ENCODE data around the gene TBC1D25. TPM values are rescaled to one million over a fixed set of nuclear protein-coding genes. Genes with fewer than 3 reads are reported as not detected.

TBC1D25 gene
- total and polyA plus RNA-seq, 2 of the 4 experiments (the other 2 are of a cell fraction) = 11.3 to 15.9 TPM

GRCh38 chrX:48560681-48561080 lies 21.2 kb downstream of the TBC1D25 start:
- Histone ChIP-seq H3K18ac (ENCODE audit: low read depth, low read length) (no peak overlapping the region), H3K27me3 (ENCODE audit: control insufficient read depth, insufficient read depth, low read length) (no peaks in the 10 kb centered on the region), H3K9me3 (ENCODE audit: control insufficient read depth, insufficient read depth, low read length) (no peaks in the 10 kb centered on the region), H2AK9ac (replicated peaks; ENCODE audit: low read depth, low read length, poor library complexity) (no peak overlapping the region), H3K9me1 (ENCODE audit: insufficient read depth, low read length) (peaks cover 6% of the 10 kb centered on the region; the same call in 1 of the 2 replicates), H2BK5ac (ENCODE audit: low read depth, low read length, poor library complexity, severe bottlenecking) (no peak overlapping the region), H3K79me1 (ENCODE audit: low read depth in 1 of 2, low read length in 2 of 2) (peaks cover 0 to 5% of the 10 kb centered on the region in 2 experiments; a peak in 2 of 4 replicates), H3K4me1 (ENCODE audit: control insufficient read depth, insufficient read depth, low read length) (no peaks in the 10 kb centered on the region; the same call in 1 of the 2 replicates), H4K20me1 (ENCODE audit: insufficient read depth, low read length) (no peaks in the 10 kb centered on the region), H3K56ac (ENCODE audit: extremely low read depth, insufficient read depth, low read length) (no peak overlapping the region), H2BK120ac (ENCODE audit: low read depth, low read length) (no peak overlapping the region), H3K4me3 (ENCODE audit: insufficient read depth, low read depth, low read length) (no peak overlapping the region), H4K5ac (ENCODE audit: low read depth, low read length) (no peak overlapping the region), H3K14ac (replicated peaks; ENCODE audit: low read depth, low read length) (no peak overlapping the region), H3K23ac (ENCODE audit: low read depth, low read length) (no peak overlapping the region), H2AK5ac (ENCODE audit: low read depth, low read length) (no peak overlapping the region), H3K9ac (ENCODE audit: low read depth, low read length) (no peak overlapping the region), H2AFZ (replicated peaks; ENCODE audit: low read length, poor library complexity) (no peak overlapping the region), H3K4me2 (ENCODE audit: low read depth, low read length) (no peak overlapping the region), H4K91ac (ENCODE audit: insufficient read depth, low read depth, low read length) (no peak overlapping the region), H2BK15ac (ENCODE audit: low read depth, low read length) (no peak overlapping the region), H3K27ac (ENCODE audit: insufficient read depth, low read length) (no peak overlapping the region), H3K36me3 (ENCODE audit: control insufficient read depth, insufficient read depth, low read length) (peaks cover 25% of the 10 kb centered on the region), H3K4ac (ENCODE audit: low read depth, low read length) (no peak overlapping the region), H2BK20ac (ENCODE audit: low read depth, low read length) (no peak overlapping the region), H4K8ac (ENCODE audit: low read depth in 2 of 2, low read length in 2 of 2) (no peak overlapping the region)
- ChIA-PET CTCF (no interaction called here), POLR2A (ENCODE audit: unreplicated experiment) (no interaction called here)
- ATAC-seq (ENCODE audit: low read depth) (no peak), DNase-seq (no peak)
- BruUV-seq (replicated peaks) = no TSS peak
- intact Hi-C loops (cut with micrococcal nuclease) = no loop called here
- no peak for TF ChIP-seq FOS (IDR thresholded peaks at IDR 0.05; ENCODE audit: low read depth, low read length)
- TF ChIP-seq RFX5 (IDR thresholded peaks at IDR 0.05; ENCODE audit: low read depth, low read length) = no peak
- no peak for TF ChIP-seq SMC3 (IDR thresholded peaks at IDR 0.05; ENCODE audit: low read depth, low read length)
- no peak for TF ChIP-seq BHLHE40 (IDR thresholded peaks at IDR 0.05; ENCODE audit: low read depth, low read length)
- no peak for TF ChIP-seq RAD21 (IDR thresholded peaks at IDR 0.05; ENCODE audit: low read length)
- TF ChIP-seq MXI1 (IDR thresholded peaks at IDR 0.05; ENCODE audit: borderline replicate concordance, low read depth, low read length) = no peak
- no peak for TF ChIP-seq CHD1 (IDR thresholded peaks at IDR 0.05; ENCODE audit: low read depth, low read length)
- no peak for TF ChIP-seq USF2 (IDR thresholded peaks at IDR 0.05; ENCODE audit: low read depth, low read length)
- no peak for TF ChIP-seq MAFK (IDR thresholded peaks at IDR 0.05; ENCODE audit: low read depth, low read length)
- TF ChIP-seq RCOR1 (IDR thresholded peaks at IDR 0.05; ENCODE audit: insufficient replicate concordance, low read length) = no peak
- no peak for TF ChIP-seq CEBPB (IDR thresholded peaks at IDR 0.05; ENCODE audit: low read depth, low read length)
- TF ChIP-seq ELK1 (IDR thresholded peaks at IDR 0.05; ENCODE audit: borderline replicate concordance, low read depth, low read length) = no peak
- TF ChIP-seq MAZ (IDR thresholded peaks at IDR 0.05; ENCODE audit: borderline replicate concordance, low read depth, low read length) = no peak
- TF ChIP-seq NFE2L2 (IDR thresholded peaks at IDR 0.05; ENCODE audit: low read depth, low read length) = no peak
- no peak for TF ChIP-seq CTCF (conservative IDR thresholded peaks at IDR 0.05; ENCODE audit: low read depth, low read length)
- TF ChIP-seq POLR2A (IDR thresholded peaks at IDR 0.05; ENCODE audit: low read depth, low read length) = no peak
- 100% methylated on average over 1 of the region's 12 CpGs; no CpG with 5 or more reads in 1 of the 2 experiments for WGBS, 2 experiments (ENCODE audit: extremely low coverage in 2 of 2, insufficient read length in 1 of 2)
- in situ Hi-C loops (cut with MboI; ENCODE audit: low sequenced_read_pairs) = no loop called here
- dilution Hi-C loops (cut with HindIII; ENCODE audit: low sequenced_read_pairs, unreplicated experiment) = no loop called here

All from IMR-90 (cell line).